Endothelial cell (in vitro differentiated cells): ENCODE data around the gene C2CD4D. TPM values are rescaled to one million over a fixed set of nuclear protein-coding genes. Genes with fewer than 3 reads are reported as not detected.
A peak's percentile ranks its signal among the peaks of the same experiment; 100 is the strongest.

Source experiments
- DNase-seq: peaks from one replicate; pipeline ENCODE4 v3.0.0; 2021; ENCODE audit warnings: low spot score
- H3K27ac Mint-ChIP-seq: one replicate; pipeline ENCODE4 v1.8.0; 2021; ENCODE audit warnings: mixed read lengths, inconsistent platforms; ENCODE audit not compliant: unreplicated experiment
- H3K27me3 Mint-ChIP-seq: one replicate; pipeline ENCODE4 v1.8.0; 2021; ENCODE audit warnings: mild to moderate bottlenecking, moderate library complexity, mixed read lengths, inconsistent platforms; ENCODE audit not compliant: unreplicated experiment
- H3K36me3 Mint-ChIP-seq: one replicate; pipeline ENCODE4 v1.8.0; 2021; ENCODE audit warnings: mild to moderate bottlenecking, low read depth, mixed read lengths, inconsistent platforms; ENCODE audit not compliant: unreplicated experiment
- H3K4me1 Mint-ChIP-seq: one replicate; pipeline ENCODE4 v1.8.0; 2021; ENCODE audit warnings: mild to moderate bottlenecking, mixed read lengths, inconsistent platforms; ENCODE audit not compliant: unreplicated experiment
- H3K4me3 Mint-ChIP-seq: one replicate; pipeline ENCODE4 v1.8.0; 2021; ENCODE audit warnings: mild to moderate bottlenecking, mixed read lengths, inconsistent platforms; ENCODE audit not compliant: unreplicated experiment
- H3K9me3 Mint-ChIP-seq: one replicate; pipeline ENCODE4 v1.8.0; 2021; ENCODE audit warnings: mixed read lengths, inconsistent platforms; ENCODE audit not compliant: unreplicated experiment
- total RNA-seq: library from RNA; stranded (reverse); fragmentation: NEBNext Ultra II Directional; extraction: Animal tissue kit (Norgen Biotek cat#: 25700); gene quantifications from one replicate; pipeline ENCODE4 v1.2.1, GENCODE V29; 2021; ENCODE audit not compliant: unreplicated experiment
- TF ChIP-seq, protein P1 (sequence below): fragments of 200-600 bp; sonication (generic); IDR thresholded peaks from one replicate; pipeline ENCODE4 v1.5.0; 2021; ENCODE audit warnings: antibody characterized with exemption; ENCODE audit not compliant: unreplicated experiment

Gene C2CD4D
- total RNA-seq, 1 donor from 2014 or later, result 0.95 TPM

DNA sequence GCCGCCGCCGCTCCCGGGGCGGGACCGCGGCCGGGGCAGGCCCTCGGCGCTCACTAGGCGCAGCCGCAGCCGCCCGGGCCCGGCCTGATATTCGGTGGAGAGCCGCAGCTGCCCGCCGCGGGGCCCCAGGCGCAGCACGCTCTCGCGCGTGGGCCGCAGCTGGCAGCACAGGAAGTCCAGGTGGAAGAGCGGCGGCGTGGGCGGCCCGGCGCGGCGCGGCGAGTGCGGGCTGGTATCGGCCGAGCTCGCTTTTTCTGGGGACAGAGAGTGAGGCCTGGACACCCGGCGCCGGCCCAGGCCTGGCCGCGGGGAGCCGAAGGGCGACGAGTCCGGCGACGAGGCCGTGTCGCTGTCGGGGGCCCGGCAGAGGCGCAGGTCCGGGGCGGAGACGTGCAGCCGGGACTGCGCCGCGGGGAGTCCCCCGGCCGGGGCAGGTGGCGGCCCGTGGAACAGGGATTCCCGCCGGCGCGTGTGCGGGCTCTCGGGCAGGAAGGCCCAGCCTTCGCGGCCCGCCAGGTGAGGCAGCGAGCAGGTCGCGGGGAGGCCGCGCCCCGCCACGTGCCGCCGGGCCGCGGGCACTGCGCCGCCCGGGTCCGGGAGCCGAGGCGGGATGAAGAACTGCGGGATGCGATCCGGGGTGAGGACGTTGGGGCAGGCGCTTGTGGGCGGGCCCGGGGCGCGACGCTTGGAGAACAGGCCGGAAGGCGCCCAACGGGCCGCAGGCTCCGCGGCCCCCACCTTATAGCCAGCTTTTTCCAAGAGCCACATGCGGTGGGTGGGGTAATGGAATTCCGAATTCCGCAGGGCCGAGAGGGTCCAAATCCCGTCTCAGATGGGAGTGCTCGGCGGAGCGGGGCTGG lies 1.2 kb downstream of the C2CD4D start:
- Mint-ChIP-seq H3K27me3 (peaks cover 18% of the 10 kb centered on the region), H3K9me3 (no peaks in the 10 kb centered on the region), H3K36me3 (peaks cover 10% of the 10 kb centered on the region), H3K4me3 (peak overlapping the region; percentile 73), H3K27ac (no peak overlapping the region), H3K4me1 (peaks cover 46% of the 10 kb centered on the region)
- no peak for DNase-seq
- TF ChIP-seq, protein P1, sequence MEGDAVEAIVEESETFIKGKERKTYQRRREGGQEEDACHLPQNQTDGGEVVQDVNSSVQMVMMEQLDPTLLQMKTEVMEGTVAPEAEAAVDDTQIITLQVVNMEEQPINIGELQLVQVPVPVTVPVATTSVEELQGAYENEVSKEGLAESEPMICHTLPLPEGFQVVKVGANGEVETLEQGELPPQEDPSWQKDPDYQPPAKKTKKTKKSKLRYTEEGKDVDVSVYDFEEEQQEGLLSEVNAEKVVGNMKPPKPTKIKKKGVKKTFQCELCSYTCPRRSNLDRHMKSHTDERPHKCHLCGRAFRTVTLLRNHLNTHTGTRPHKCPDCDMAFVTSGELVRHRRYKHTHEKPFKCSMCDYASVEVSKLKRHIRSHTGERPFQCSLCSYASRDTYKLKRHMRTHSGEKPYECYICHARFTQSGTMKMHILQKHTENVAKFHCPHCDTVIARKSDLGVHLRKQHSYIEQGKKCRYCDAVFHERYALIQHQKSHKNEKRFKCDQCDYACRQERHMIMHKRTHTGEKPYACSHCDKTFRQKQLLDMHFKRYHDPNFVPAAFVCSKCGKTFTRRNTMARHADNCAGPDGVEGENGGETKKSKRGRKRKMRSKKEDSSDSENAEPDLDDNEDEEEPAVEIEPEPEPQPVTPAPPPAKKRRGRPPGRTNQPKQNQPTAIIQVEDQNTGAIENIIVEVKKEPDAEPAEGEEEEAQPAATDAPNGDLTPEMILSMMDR, result no peak

DNA sequence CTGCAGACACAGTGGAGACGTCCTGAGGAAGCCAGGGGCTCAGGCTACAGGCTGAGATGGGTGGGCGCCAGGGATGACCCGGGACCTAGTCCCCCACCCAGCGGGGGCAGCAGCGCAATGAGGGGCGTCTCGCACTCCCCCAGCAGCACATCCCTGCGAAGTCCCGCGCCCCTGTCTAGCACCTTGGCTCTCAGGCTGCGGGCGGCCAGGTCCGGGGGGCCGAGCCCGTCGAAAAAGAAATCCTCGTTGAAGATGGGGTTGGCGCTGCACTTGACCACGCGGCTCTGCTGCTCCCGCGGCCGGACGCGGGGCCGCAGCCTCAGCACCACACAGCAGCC lies 1.8 kb downstream of the C2CD4D start:
- peaks cover 46% of the 10 kb centered on the region for H3K4me1 Mint-ChIP-seq
- peaks cover 10% of the 10 kb centered on the region for H3K36me3 Mint-ChIP-seq
- no peak for DNase-seq
- H3K27ac Mint-ChIP-seq, result no peak overlapping the region
- H3K4me3 Mint-ChIP-seq, result peak overlapping the region; percentile 76
- peaks cover 18% of the 10 kb centered on the region for H3K27me3 Mint-ChIP-seq
- no peaks in the 10 kb centered on the region for H3K9me3 Mint-ChIP-seq
- TF ChIP-seq, protein P1, result no peak

DNA sequence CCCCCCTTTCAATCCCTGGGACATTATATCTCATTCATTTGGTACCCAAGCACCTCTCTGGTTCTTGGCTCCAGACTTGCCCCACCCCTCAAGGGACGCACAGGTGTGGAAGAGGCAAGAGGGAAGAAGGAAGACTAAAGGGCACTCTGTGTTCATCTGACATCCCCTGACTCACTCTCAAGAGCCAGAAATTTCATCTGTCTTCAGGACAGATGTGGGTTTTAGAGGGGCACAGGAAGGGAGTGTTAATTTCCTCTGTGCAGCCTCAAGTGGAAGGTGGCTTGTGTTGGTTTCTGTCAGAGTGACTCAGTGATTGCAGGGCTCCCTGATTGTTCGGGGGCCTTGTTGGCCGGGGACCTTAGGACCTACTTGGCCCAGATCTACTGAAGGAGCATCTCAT lies 2.4 kb downstream of the C2CD4D start:
- H3K27ac Mint-ChIP-seq, result no peak overlapping the region
- H3K27me3 Mint-ChIP-seq, result peaks cover 20% of the 10 kb centered on the region
- H3K9me3 Mint-ChIP-seq, result no peaks in the 10 kb centered on the region
- peaks cover 10% of the 10 kb centered on the region for H3K36me3 Mint-ChIP-seq
- TF ChIP-seq, protein P1, result no peak
- no peak for DNase-seq
- H3K4me3 Mint-ChIP-seq, result peak overlapping the region; percentile 76
- peaks cover 45% of the 10 kb centered on the region for H3K4me1 Mint-ChIP-seq

DNA sequence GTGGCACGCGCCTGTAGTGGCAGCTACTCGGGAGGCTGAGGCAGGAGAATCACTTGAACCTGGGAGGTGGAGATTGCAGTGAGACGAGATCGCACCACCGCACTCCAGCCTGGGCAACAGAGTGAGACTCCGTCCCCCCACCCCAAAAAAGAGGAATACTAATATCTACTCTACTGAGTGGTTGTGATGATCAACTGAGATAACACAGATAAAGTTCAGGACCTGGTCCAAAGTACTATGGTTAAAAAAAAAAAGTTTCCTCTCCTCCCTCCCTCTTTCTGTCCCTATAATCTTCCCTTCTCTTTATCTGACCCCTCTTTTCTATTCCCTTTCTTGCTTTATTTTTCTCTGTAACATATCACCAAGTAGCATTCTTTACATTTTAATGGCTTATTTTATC lies 4.0 kb downstream of the C2CD4D start:
- H3K36me3 Mint-ChIP-seq, result peaks cover 10% of the 10 kb centered on the region
- peaks cover 20% of the 10 kb centered on the region for H3K27me3 Mint-ChIP-seq
- TF ChIP-seq, protein P1, result no peak
- H3K27ac Mint-ChIP-seq, result peak overlapping the region; percentile 7
- H3K9me3 Mint-ChIP-seq, result no peaks in the 10 kb centered on the region
- H3K4me1 Mint-ChIP-seq, result peaks cover 33% of the 10 kb centered on the region
- H3K4me3 Mint-ChIP-seq, result no peak overlapping the region
- DNase-seq, result no peak

DNA sequence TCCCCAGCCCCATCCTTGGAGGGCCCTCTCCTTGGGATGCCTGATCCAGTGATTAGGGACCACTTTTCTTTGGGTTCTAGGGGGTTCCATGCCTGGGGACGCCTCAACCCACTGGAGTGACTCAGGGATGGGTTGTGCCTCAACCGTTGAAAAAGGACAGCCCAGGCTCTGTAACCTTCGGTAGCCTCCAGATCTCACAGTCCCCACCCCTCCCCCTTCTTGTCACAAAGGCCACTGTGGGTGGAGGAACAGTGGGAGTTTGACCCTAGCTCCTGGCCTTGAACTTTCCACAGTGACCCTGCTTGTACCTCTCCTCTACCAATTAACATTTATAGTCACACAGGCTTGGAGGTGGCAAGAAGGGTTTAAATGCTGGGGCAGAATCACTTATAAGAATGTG lies 5.4 kb downstream of the C2CD4D start:
- peaks cover 20% of the 10 kb centered on the region for H3K27me3 Mint-ChIP-seq
- TF ChIP-seq, protein P1, result no peak
- H3K36me3 Mint-ChIP-seq, result peaks cover 10% of the 10 kb centered on the region

More for the DNA sequence above, 5.4 kb downstream of the C2CD4D start:
- H3K27ac Mint-ChIP-seq, result no peak overlapping the region
- no peaks in the 10 kb centered on the region for H3K9me3 Mint-ChIP-seq
- H3K4me3 Mint-ChIP-seq, result no peak overlapping the region
- H3K4me1 Mint-ChIP-seq, result peaks cover 37% of the 10 kb centered on the region
- no peak for DNase-seq
